Lower leg skin (tissue), 4 donors: ENCODE results near the gene KDM6B. TPM values are rescaled to one million over a fixed set of nuclear protein-coding genes. Genes with fewer than 3 reads are reported as not detected.

ENCODE experiments used
- DNase-seq, 2 donors: peaks; one replicate each; pipeline ENCODE4 v3.0.0-alpha.2; 2019; ENCODE audit warnings: low spot score in 2 of 2
- H3K4me3 ChIP-seq: fragments of 200-600 bp; sonication (generic); 2 replicates; pipeline ENCODE4 v1.5.1; 2017; ENCODE audit warnings: mild to moderate bottlenecking, low read depth; ENCODE audit not compliant: poor library complexity, severe bottlenecking
- CTCF ChIP-seq, 3 donors: fragments of 450-650 bp; IDR thresholded peaks; one replicate each; pipeline ENCODE4 v1.5.1; 2016; ENCODE audit warnings: antibody characterized with exemption in 3 of 3, mild to moderate bottlenecking in 3 of 3, moderate library complexity in 2 of 3
- POLR2A ChIP-seq, 2 donors: fragments of 450-650 bp; IDR thresholded peaks; one replicate each; pipeline ENCODE4 v1.6.1; 2016 to 2017; ENCODE audit warnings: antibody characterized with exemption in 2 of 2, mild to moderate bottlenecking in 1 of 2, moderate library complexity in 1 of 2
- WGBS, 2 donors: methylation state at CpG; one replicate each; pipeline ENCODE4 v1.1.5; 2018; 5-methylcytosine and 5-hydroxymethylcytosine counted together
- intact Hi-C: fragments of 100-400 bp; cut with DNase I; formaldehyde crosslinking; loops from one replicate; pipeline ENCODE4 v1.15.0; 2023; ENCODE audit warnings: low total_unique reads
- total RNA-seq, 4 donors: library from RNA; depleted of rRNA; stranded (reverse); fragments of >200 nt; gene quantifications; one replicate each; pipeline ENCODE4 v1.1.0, GENCODE V29; 2016

The KDM6B gene
- total RNA-seq, 4 donors from 2014 or later, result 12.5 to 30.9 (median 18.0) TPM

- peak; percentile 62 to 96 for DNase-seq
- TF ChIP-seq POLR2A (IDR thresholded peaks at IDR 0.05), result no peak
- TF ChIP-seq CTCF (IDR thresholded peaks at IDR 0.05), result no peak
These were observed 9.7 kb downstream of the KDM6B start for GRCh38 chr17:7843536-7844291.

GRCh38 chr17:7844292-7845154 lies 10.5 kb downstream of the KDM6B start:
- WGBS, 2 donors, result 1% methylated on average over 48 to 54 of the region's 71 CpGs
- intact Hi-C loops, result no loop called here
- no peak for TF ChIP-seq POLR2A (IDR thresholded peaks at IDR 0.05)
- TF ChIP-seq CTCF (IDR thresholded peaks at IDR 0.05), result no peak
- H3K4me3 ChIP-seq, result peak overlapping the region; percentile 55
- peak; percentile 90 to 97 for DNase-seq

More at GRCh38 chr17:7843536-7844291, 9.7 kb downstream of the KDM6B start:
- WGBS, 2 donors, result 1% methylated on average over 57 to 61 of the region's 61 CpGs
- peak overlapping the region; percentile 55 for H3K4me3 ChIP-seq
- intact Hi-C loops, result no loop called here

GRCh38 chr17:7845359-7846062 lies 11.5 kb downstream of the KDM6B start:
- H3K4me3 ChIP-seq, result no peak overlapping the region
- peak in 1 of 2 donors; percentile 17 for DNase-seq
- intact Hi-C loops, result no loop called here
- WGBS, 2 donors, result 72 to 78% methylated on average over 14 to 15 of the region's 15 CpGs
- TF ChIP-seq POLR2A (IDR thresholded peaks at IDR 0.05), result no peak
- no peak for TF ChIP-seq CTCF (IDR thresholded peaks at IDR 0.05)

DNA sequence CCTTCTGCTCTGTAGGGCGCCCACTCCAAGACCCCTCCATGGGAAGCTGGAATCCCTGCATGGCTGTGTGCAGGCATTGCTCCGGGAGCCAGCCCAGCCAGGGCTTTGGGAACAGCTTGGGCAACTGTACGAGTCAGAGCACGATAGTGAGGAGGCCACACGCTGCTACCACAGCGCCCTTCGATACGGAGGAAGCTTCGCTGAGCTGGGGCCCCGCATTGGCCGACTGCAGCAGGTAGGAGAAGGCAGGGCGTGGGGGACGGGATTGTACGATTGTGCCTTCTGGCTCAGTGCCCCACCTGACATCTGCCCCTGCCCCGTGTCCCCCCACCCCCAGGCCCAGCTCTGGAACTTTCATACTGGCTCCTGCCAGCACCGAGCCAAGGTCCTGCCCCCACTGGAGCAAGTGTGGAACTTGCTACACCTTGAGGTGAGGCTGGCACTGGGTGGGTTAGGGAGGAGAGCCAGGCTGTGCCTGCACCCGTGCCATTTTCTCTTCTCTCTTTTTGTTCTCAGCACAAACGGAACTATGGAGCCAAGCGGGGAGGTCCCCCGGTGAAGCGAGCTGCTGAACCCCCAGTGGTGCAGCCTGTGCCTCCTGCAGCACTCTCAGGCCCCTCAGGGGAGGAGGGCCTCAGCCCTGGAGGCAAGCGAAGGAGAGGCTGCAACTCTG lies 12.2 kb downstream of the KDM6B start:
- no peak overlapping the region for H3K4me3 ChIP-seq
- 80 to 90% methylated on average over 18 to 22 of the region's 22 CpGs for WGBS, 2 donors
- TF ChIP-seq POLR2A (IDR thresholded peaks at IDR 0.05) (no peak), CTCF (IDR thresholded peaks at IDR 0.05) (no peak)
- peak; percentile 12 to 82 for DNase-seq
- intact Hi-C loops, result no loop called here
